Measurements from ENCODE around the gene HNF4A.

Gene HNF4A

GRCh38 chr20:44432618-44433577 is 77.4 kb downstream of the HNF4A start:
- H4K20me1 ChIP-seq (ENCODE audit: insufficient read depth, low read length): no peaks in the 10 kb centered on the region

GRCh38 chr20:44433751-44434538 is 78.4 kb downstream of the HNF4A start:
- Histone ChIP-seq H3K27ac (ENCODE audit: low read length) (no peak overlapping the region), H3K9me3 (ENCODE audit: insufficient read depth, low read length) (no peaks in the 10 kb centered on the region), H3K4me3 (ENCODE audit: low read length) (no peak overlapping the region), H3K27me3 (ENCODE audit: low read depth, low read length) (peaks cover 20% of the 10 kb centered on the region), H3K4me1 (ENCODE audit: low read length) (no peaks in the 10 kb centered on the region), H3K9ac (ENCODE audit: low read length) (no peak overlapping the region), H2AFZ (ENCODE audit: low read depth, low read length) (no peak overlapping the region), H3K79me2 (ENCODE audit: low read length) (no peaks in the 10 kb centered on the region), H3K36me3 (replicated peaks; ENCODE audit: low read depth, low read length) (no peaks in the 10 kb centered on the region), H3K4me2 (ENCODE audit: low read length) (no peak overlapping the region), H4K20me1 (ENCODE audit: insufficient read depth, low read length) (no peaks in the 10 kb centered on the region)
- TF ChIP-seq EZH2phosphoT487 (IDR thresholded peaks at IDR 0.05; ENCODE audit: low read depth) (no peak), CTCF (IDR thresholded peaks at IDR 0.05; ENCODE audit: low read depth, low read length) (no peak)

More at GRCh38 chr20:44432618-44433577, 77.4 kb downstream of the HNF4A start:
- H3K4me2 ChIP-seq (ENCODE audit: low read length): no peak overlapping the region
- peaks cover 28% of the 10 kb centered on the region for H3K27me3 ChIP-seq (ENCODE audit: low read depth, low read length)
- H3K4me1 ChIP-seq (ENCODE audit: low read length): no peaks in the 10 kb centered on the region
- no peaks in the 10 kb centered on the region for H3K36me3 ChIP-seq (replicated peaks; ENCODE audit: low read depth, low read length)
- H3K79me2 ChIP-seq (ENCODE audit: low read length): no peaks in the 10 kb centered on the region
- no peak overlapping the region for H2AFZ ChIP-seq (ENCODE audit: low read depth, low read length)
- H3K27ac ChIP-seq (ENCODE audit: low read length): no peak overlapping the region
- no peaks in the 10 kb centered on the region for H3K9me3 ChIP-seq (ENCODE audit: insufficient read depth, low read length)
- TF ChIP-seq CTCF (IDR thresholded peaks at IDR 0.05; ENCODE audit: low read depth, low read length): no peak
- no peak for TF ChIP-seq EZH2phosphoT487 (IDR thresholded peaks at IDR 0.05; ENCODE audit: low read depth)
- no peak overlapping the region for H3K9ac ChIP-seq (ENCODE audit: low read length)
- H3K4me3 ChIP-seq (ENCODE audit: low read length): no peak overlapping the region

- Histone ChIP-seq H3K9ac (ENCODE audit: low read length) (no peak overlapping the region), H3K27ac (ENCODE audit: low read length) (no peak overlapping the region), H2AFZ (ENCODE audit: low read depth, low read length) (no peak overlapping the region), H4K20me1 (ENCODE audit: insufficient read depth, low read length) (no peaks in the 10 kb centered on the region), H3K79me2 (ENCODE audit: low read length) (no peaks in the 10 kb centered on the region), H3K9me3 (ENCODE audit: insufficient read depth, low read length) (no peaks in the 10 kb centered on the region), H3K4me2 (ENCODE audit: low read length) (no peak overlapping the region), H3K4me3 (ENCODE audit: low read length) (no peak overlapping the region), H3K27me3 (ENCODE audit: low read depth, low read length) (peaks cover 18% of the 10 kb centered on the region), H3K36me3 (replicated peaks; ENCODE audit: low read depth, low read length) (no peaks in the 10 kb centered on the region), H3K4me1 (ENCODE audit: low read length) (no peaks in the 10 kb centered on the region)
- no peak for TF ChIP-seq EZH2phosphoT487 (IDR thresholded peaks at IDR 0.05; ENCODE audit: low read depth)
Observed at GRCh38 chr20:44435630-44436335, 80.3 kb downstream of the HNF4A start.

- Histone ChIP-seq H3K4me3 (ENCODE audit: low read length) (no peak overlapping the region), H3K4me1 (ENCODE audit: low read length) (no peaks in the 10 kb centered on the region)
- TF ChIP-seq CTCF (IDR thresholded peaks at IDR 0.05; ENCODE audit: low read depth, low read length): no peak
Observed at GRCh38 chr20:44436393-44436792, 80.9 kb downstream of the HNF4A start.

More at GRCh38 chr20:44436393-44436792, 80.9 kb downstream of the HNF4A start:
- Histone ChIP-seq H3K27ac (ENCODE audit: low read length) (no peak overlapping the region), H3K27me3 (ENCODE audit: low read depth, low read length) (peaks cover 16% of the 10 kb centered on the region), H3K79me2 (ENCODE audit: low read length) (no peaks in the 10 kb centered on the region), H3K36me3 (replicated peaks; ENCODE audit: low read depth, low read length) (no peaks in the 10 kb centered on the region), H3K9ac (ENCODE audit: low read length) (no peak overlapping the region), H4K20me1 (ENCODE audit: insufficient read depth, low read length) (no peaks in the 10 kb centered on the region), H2AFZ (ENCODE audit: low read depth, low read length) (no peak overlapping the region), H3K9me3 (ENCODE audit: insufficient read depth, low read length) (no peaks in the 10 kb centered on the region), H3K4me2 (ENCODE audit: low read length) (no peak overlapping the region)
